ENCODE data around the gene SAMM50.
"Not testable (repeated sequence)": the region's sequence is repeated elsewhere in the genome, so short reads cannot be mapped to it uniquely, and the experiment has no call there.

The SAMM50 gene

GRCh38 chr22:44002997-44003396 is 47.8 kb downstream of the SAMM50 start:
- DNase-seq: no peak

DNA sequence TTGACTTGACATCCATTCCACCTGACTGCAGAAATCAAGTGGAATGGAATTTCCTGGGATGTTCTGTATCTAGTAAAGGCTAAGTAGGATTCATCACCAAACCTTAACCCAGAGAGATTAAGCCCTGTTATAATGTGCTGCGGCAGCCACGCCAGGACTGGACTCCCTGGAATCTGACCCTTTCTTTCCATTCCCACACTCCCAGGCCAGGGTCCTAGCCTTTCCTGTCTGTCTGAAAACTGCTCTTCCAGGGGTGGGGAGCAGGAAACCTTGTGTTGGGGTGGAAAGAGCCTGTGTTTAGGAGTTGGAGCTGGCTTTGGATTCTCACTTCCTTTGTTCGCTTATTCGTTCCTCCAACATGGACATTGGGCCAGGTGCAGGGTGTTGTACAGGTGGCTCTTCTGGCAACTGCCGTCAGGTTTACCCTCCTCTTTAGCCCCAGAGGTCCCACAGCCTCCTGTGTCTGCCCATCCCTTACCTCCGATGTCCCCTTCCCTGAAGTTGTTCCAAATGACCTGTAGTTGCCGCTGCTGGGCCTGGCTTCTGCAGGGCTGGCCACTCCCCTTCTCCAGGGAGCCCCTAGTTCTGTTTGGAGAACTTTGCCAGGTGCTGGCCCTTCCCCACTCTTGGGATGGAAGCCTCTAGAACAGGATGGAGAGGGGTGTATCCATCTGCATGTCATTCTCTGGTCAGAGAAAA is 48.3 kb downstream of the SAMM50 start:
- no peak for DNase-seq

DNA sequence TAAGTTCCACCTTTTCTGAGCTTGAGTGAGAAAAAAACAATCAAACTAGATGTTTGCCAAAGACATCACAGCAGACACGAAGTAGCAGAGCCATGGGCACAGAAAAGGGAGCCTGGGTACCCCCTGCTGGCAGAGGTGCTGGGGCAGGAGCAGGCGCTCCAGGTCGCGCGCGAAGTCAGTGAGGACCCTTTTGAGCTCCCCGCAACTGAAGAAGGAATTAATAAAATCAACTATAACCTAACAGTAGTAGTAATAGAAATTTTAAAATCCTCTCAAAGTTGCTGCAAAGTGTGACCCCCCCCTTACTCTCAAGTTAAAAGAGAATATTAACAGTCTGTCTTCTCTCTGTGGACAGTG is 48.8 kb downstream of the SAMM50 start:
- no peak for DNase-seq

DNA sequence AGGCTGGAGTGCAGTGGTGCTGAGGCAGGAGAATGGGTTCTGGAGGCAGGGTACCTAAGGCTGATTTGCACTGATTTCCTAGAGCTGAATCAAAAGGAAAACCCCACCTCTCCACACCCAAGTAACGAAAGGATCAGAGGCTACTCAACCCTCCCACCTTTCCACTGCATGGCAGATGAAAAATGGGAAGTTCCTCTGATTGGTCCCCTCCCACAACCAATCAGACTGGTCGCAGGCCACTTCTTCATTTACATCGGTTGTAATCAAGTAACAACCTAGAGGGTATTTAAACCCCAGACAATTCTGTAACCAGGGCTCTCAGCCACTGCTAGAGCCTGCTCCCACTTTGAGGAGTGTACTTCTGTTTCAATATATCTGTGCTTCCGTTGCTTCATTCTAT is 50.3 kb downstream of the SAMM50 start:
- no peak for DNase-seq

GRCh38 chr22:44012162-44012561 is 56.9 kb downstream of the SAMM50 start:
- DNase-seq: no peak

DNA sequence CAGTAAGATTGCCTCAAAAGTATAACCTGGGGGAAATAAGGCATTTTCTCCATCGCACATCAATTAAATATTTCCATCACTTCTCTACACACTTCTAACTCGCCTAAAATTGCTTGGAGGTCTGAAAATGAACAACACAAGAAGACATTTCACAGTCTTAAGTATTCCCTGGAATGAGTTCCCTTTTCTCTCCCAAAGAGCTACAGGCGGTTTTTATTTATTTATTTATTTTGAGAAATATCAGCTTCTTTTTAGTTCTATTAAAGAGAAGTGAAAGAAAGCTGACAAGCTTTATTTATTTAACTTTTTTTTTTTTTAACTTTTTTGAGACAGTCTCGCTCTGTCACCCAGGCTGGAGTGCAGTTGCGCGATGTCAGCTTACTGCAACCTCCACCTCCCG is 57.3 kb downstream of the SAMM50 start:
- DNase-seq: no peak

GRCh38 chr22:44014241-44014640 is 59.0 kb downstream of the SAMM50 start:
- DNase-seq: no peak

- DNase-seq: not testable (repeated sequence)
These were observed 61.3 kb downstream of the SAMM50 start for GRCh38 chr22:44016586-44016985.

- DNase-seq: no peak
These were observed 63.4 kb downstream of the SAMM50 start for GRCh38 chr22:44018594-44018993.

DNA sequence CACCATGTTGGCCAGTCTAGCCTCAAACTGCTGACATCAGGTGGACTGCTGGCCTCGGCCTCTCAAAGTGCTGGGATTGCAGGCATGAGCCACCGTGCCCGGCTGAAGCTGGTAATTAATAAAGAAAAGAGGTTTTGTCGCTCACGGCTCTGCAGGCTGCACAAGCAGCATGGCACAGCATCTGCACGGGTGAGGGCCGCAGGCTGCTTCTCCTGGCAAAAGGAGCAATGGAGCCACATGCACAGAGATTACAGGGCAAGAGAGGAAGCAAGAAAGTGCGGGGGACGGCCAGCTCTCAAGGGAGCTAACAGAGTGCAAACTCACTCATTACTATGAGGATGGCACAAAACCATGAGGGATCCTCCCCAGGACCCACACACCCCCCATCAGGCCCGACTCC is 64.2 kb downstream of the SAMM50 start:
- no peak for DNase-seq

- no peak for DNase-seq
These were observed 64.6 kb downstream of the SAMM50 start for GRCh38 chr22:44019846-44020245.

- no peak for DNase-seq
These were observed 65.7 kb downstream of the SAMM50 start for GRCh38 chr22:44020981-44021380.

- DNase-seq: peak; percentile 51
These were observed 68.4 kb downstream of the SAMM50 start for GRCh38 chr22:44023404-44024287.

- peak; percentile 31 for DNase-seq
These were observed 69.2 kb downstream of the SAMM50 start, which contains the start of gene PARVB for GRCh38 chr22:44024288-44024921. Gene PARVB, plus strand, starts transcription at chr22:44024302. Its CDS starts 38 bp downstream, at chr22:44024340.

DNA sequence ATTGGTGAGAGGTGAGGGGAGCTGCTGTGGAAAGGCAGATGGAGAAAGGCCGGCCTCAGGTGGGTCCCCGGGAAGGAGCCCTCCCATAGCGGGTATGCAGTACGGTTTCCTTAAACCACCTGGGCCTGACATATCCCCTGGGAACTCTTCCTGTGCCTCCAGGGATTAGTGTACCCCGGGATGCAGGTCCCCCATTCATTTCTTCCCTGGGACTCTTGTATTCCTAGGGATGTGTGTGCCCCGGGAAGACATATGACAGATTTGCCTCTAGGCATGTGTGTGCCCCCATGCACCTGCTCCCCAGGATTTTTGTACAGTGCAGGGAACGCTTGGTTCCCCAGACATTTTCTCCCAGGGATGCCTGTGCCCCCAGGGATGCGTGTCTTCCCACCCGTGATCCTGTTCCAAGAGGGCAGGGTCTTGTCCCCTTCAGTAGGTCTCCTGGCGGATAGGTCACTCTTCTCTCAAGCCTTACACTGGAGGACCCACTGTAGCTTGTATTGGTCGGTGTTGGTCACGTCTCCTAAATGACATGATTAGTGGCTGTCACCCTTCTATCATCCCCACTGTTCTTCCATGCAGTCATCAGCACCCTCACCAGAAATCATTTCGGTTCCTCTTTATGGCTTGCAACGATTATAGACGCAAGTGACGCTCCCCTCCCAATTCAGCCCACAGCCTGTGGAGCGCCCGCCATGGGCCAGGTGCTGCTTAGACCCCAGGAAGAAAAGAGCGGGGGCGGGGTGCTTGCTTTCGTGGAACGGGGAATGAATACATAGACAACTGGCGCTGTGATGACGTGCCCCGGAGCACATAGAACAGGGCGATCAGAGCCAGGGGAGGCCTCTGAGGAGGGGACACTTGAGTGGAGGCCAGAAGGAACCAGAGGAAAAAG is 70.2 kb downstream of the SAMM50 start:
- no peak for DNase-seq

DNA sequence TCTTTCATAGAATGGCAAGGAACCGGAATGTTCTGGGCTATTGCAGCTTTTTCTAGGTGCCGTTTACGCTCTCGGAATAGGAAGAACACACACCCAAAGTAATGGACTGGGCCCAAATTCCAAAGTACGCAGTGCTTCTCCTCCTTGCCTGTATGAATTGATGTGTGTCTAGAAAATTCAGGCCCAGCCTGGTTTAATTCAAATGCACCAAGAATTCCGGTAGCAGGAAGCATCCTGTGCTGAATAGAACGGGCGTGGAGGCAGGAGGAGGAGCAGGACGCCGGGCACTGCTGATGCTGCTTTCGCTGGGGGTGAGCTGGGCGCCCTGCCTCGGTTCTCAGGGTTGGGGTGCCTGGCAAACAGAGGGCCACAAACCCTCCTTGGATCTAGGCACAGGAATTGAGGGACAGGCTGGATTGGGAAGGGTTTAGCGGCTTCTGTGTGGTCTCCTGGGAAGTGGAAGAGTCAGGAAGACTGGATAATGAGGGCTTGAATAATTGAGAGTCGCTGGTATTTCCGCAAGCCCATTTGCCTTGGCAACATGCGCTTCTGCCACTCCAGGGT is 70.9 kb downstream of the SAMM50 start:
- no peak for DNase-seq

GRCh38 chr22:44026630-44027511 is 71.6 kb downstream of the SAMM50 start:
- peak; percentile 52 for DNase-seq

DNA sequence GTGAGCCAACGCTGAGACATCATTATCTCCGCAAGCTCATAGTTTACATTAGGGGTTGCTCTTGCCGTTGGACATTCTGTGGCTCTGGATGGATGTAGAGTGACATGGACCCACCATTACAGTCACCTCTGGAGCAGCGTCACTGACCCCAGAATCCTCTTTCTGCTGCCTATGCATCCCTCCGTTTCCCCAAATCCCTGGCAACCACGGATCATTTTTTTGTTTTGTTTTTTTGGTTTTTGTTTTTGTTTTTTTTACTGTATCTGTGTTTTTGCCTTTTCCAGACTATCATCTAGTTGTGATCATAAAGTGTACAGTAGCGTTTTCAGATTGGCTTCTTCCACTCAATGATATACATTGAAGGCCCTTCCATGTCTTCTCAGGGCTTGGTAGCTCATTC is 72.8 kb downstream of the SAMM50 start:
- DNase-seq: no peak

GRCh38 chr22:44029069-44029468 is 73.8 kb downstream of the SAMM50 start:
- DNase-seq: no peak

GRCh38 chr22:44030051-44030701 is 74.9 kb downstream of the SAMM50 start:
- DNase-seq: no peak
